ENCODE results near the gene DGKB.

The DGKB gene

DNA sequence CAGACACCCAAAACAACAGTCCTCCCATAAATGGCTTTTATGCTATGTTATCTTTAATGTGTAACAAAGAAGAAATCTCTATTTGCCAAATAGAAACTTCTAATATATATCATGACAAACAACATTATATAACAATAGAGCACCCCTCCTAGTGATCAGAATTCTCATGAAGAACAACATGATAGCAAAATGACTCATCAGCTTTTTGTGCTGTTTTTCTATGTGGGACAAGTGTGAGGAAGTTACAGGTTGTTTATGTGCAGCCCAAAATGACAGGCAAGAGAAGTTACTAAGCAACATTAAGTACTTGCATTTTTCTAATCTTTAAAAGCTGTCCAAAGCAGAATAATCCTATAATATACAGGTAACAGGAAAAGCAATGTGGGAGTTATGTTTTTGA is 7.7 kb downstream of the DGKB start:
- Histone ChIP-seq H3K27me3 (ENCODE audit: insufficient read depth, poor library complexity, severe bottlenecking) (no peaks in the 10 kb centered on the region), H3K27ac (replicated peaks) (no peak overlapping the region), H3K4me3 (replicated peaks; ENCODE audit: insufficient read depth, low read length) (no peak overlapping the region)
- TF ChIP-seq REST (IDR thresholded peaks at IDR 0.05; ENCODE audit: insufficient replicate concordance, low read depth): no peak
- TF ChIP-seq SPI1 (IDR thresholded peaks at IDR 0.05; ENCODE audit: borderline replicate concordance, low read depth): no peak
- TF ChIP-seq CTCF (IDR thresholded peaks at IDR 0.05; ENCODE audit: insufficient read depth, low read length): no peak
- no peak for TF ChIP-seq GABPA (IDR thresholded peaks at IDR 0.05; ENCODE audit: low read depth)
- TF ChIP-seq POLR2AphosphoS5 (IDR thresholded peaks at IDR 0.05; ENCODE audit: low read depth): no peak
- no peak for DNase-seq (ENCODE audit: low read depth in 1 of 2, low spot score in 1 of 2)

DNA sequence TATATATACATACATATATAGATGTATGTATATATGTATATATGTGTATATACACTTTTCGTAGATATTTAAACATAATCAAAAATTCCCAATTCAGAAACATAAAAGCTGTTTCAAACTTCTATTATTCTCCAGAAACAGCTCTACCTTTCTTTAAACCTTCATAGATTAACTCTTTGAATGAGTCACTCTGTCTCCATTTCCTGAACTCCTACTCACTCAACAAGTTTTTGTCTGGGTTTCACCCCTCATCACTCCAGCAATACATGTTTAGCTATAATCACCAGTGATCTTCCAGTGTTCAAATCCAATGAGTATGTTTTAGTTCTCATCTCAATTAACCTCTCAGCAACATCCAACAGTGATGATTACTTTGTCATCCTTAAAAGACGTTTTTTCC is 9.6 kb downstream of the DGKB start:
- Histone ChIP-seq H3K27ac (replicated peaks) (no peak overlapping the region), H3K4me3 (replicated peaks; ENCODE audit: insufficient read depth, low read length) (no peak overlapping the region), H3K27me3 (ENCODE audit: insufficient read depth, poor library complexity, severe bottlenecking) (no peaks in the 10 kb centered on the region)
- DNase-seq (ENCODE audit: low read depth in 1 of 2, low spot score in 1 of 2): no peak
- TF ChIP-seq GABPA (IDR thresholded peaks at IDR 0.05; ENCODE audit: low read depth): no peak
- TF ChIP-seq REST (IDR thresholded peaks at IDR 0.05; ENCODE audit: insufficient replicate concordance, low read depth): no peak
- no peak for TF ChIP-seq CTCF (IDR thresholded peaks at IDR 0.05; ENCODE audit: insufficient read depth, low read length)

GRCh38 chr7:14891289-14891688 is 11.3 kb downstream of the DGKB start:
- TF ChIP-seq GABPA (IDR thresholded peaks at IDR 0.05; ENCODE audit: low read depth): no peak
- TF ChIP-seq POLR2AphosphoS5 (IDR thresholded peaks at IDR 0.05; ENCODE audit: low read depth): no peak
- no peak for TF ChIP-seq CTCF (IDR thresholded peaks at IDR 0.05; ENCODE audit: insufficient read depth, low read length)
- no peak for TF ChIP-seq REST (IDR thresholded peaks at IDR 0.05; ENCODE audit: insufficient replicate concordance, low read depth)
- TF ChIP-seq SPI1 (IDR thresholded peaks at IDR 0.05; ENCODE audit: borderline replicate concordance, low read depth): no peak
- no peaks in the 10 kb centered on the region for H3K27me3 ChIP-seq (ENCODE audit: insufficient read depth, poor library complexity, severe bottlenecking)
- H3K27ac ChIP-seq (replicated peaks): no peak overlapping the region
- H3K4me3 ChIP-seq (replicated peaks; ENCODE audit: insufficient read depth, low read length): no peak overlapping the region
- DNase-seq (ENCODE audit: low read depth in 1 of 2, low spot score in 1 of 2): no peak
